Spleen (tissue), 11 donors: Measurements from ENCODE around the gene KANK2. TPM values are rescaled to one million over a fixed set of nuclear protein-coding genes. Genes with fewer than 3 reads are reported as not detected.
"Not testable (repeated sequence)": the region's sequence is repeated elsewhere in the genome, so short reads cannot be mapped to it uniquely, and the experiment has no call there.

Source experiments
- DNase-seq: peaks from one replicate; pipeline ENCODE4 v3.0.0-alpha.2; 2020
- H3K27ac ChIP-seq, 8 donors: fragments of 200-600 bp; sonication (generic) in 7 of 8; 1 replicate in 4 of 8; 2 replicates in 4 of 8; pipeline versions ENCODE4 v1.5.0 to v1.8.0; 2016 to 2021; ENCODE audit warnings: inconsistent platforms in 4 of 8, mild to moderate bottlenecking in 4 of 8, moderate library complexity in 1 of 8
- H3K27me3 ChIP-seq, 7 donors: fragments of 200-600 bp; sonication (generic) in 6 of 7; replicated peaks in 1 of 7; 1 replicate in 4 of 7; 2 replicates in 3 of 7; pipeline versions ENCODE4 v1.5.0 to v1.8.0; 2016 to 2021; ENCODE audit warnings: inconsistent platforms in 3 of 7, mild to moderate bottlenecking in 1 of 7
- H3K36me3 ChIP-seq, 6 donors: fragments of 200-600 bp; sonication (generic) in 5 of 6; 1 replicate in 4 of 6; 2 replicates in 2 of 6; pipeline versions ENCODE4 v1.5.0 to v1.8.0; 2016 to 2021; ENCODE audit warnings: inconsistent platforms in 2 of 6
- H3K4me1 ChIP-seq, 6 donors: fragments of 200-600 bp; sonication (generic) in 5 of 6; 1 replicate in 3 of 6; 2 replicates in 3 of 6; pipeline versions ENCODE4 v1.5.0 to v1.8.0; 2016 to 2021; ENCODE audit warnings: inconsistent platforms in 3 of 6
- H3K4me3 ChIP-seq, 8 donors: fragments of 200-600 bp; sonication (generic) in 7 of 8; 1 replicate in 4 of 8; 2 replicates in 4 of 8; pipeline versions ENCODE4 v1.5.0 to v1.8.0; 2016 to 2021; ENCODE audit warnings: inconsistent platforms in 4 of 8, mild to moderate bottlenecking in 4 of 8, moderate library complexity in 2 of 8
- H3K9me3 ChIP-seq, 8 donors: fragments of 200-600 bp; sonication (generic) in 7 of 8; 1 replicate in 4 of 8; 2 replicates in 4 of 8; pipeline versions ENCODE4 v1.5.0 to v1.8.0; 2016 to 2021; ENCODE audit warnings: inconsistent platforms in 4 of 8
- CTCF ChIP-seq, 11 experiments: fragments of 200-600 bp in 7 of 11; fragments of 450-650 bp in 4 of 11; sonication (generic) in 4 of 11; IDR thresholded peaks in 8 of 11; conservative IDR thresholded peaks in 3 of 11; 1 replicate in 7 of 11; 2 replicates in 4 of 11; pipeline versions ENCODE4 v1.4.0 to v1.8.0; 2016 to 2021; ENCODE audit warnings: antibody characterized with exemption in 11 of 11, inconsistent platforms in 4 of 11, mild to moderate bottlenecking in 1 of 11
- POLR2A ChIP-seq, 3 donors: fragments of 450-650 bp; IDR thresholded peaks; one replicate each; pipeline ENCODE4 v1.5.1; 2017; ENCODE audit warnings: antibody characterized with exemption in 3 of 3, mild to moderate bottlenecking in 1 of 3
- POLR2AphosphoS5 ChIP-seq, 3 donors: sonication (generic); formaldehyde crosslinking; IDR thresholded peaks; one replicate each; pipeline ENCODE4 v1.5.1; 2017; ENCODE audit warnings: antibody characterized with exemption in 3 of 3
- WGBS, 5 donors: extraction: QIAGEN DNeasy Blood & Tissue Kit in 3 of 5; methylation state at CpG; one replicate each; pipeline versions ENCODE4 v1.1.5 to v1.1.7; 2013 to 2018; 5-methylcytosine and 5-hydroxymethylcytosine counted together
- intact Hi-C: fragments of 100-400 bp; cut with DNase I; formaldehyde crosslinking; loops from one replicate; pipeline ENCODE4 v1.15.0; 2023; ENCODE audit warnings: low total_unique reads
- polyA plus RNA-seq, 3 donors: library from polyadenylated mRNA; stranded (reverse); fragments of 200-250 nt; gene quantifications; one replicate each; pipeline ENCODE4 v1.2.1, GENCODE V29; 2013
- total RNA-seq, 7 donors: library from RNA; depleted of rRNA in 3 of 7; stranded (reverse); fragments of >200 nt in 3 of 7; fragmentation: NEBNext Ultra II Directional in 4 of 7; extraction: Animal tissue kit (Norgen Biotek cat#: 25700) in 4 of 7; gene quantifications; one replicate each; pipeline versions ENCODE4 v1.1.0 to v1.2.1, GENCODE V29; 2016 to 2021
- donor health status: healthy with polysubstance abuse.
- donor health status: DM: no; HTN: no; CAD: no; lungs with moderate emphysema.
- donor health status: DM: no; HTN: no; CAD: no.
- donor health status: Bipolar disorder and iron deficiency.
- donor health status: healthy.
- donor health status: DM: no; HTN: no; CAD: no.
- donor health status: DM: yes; HTN: yes; CAD: no.

Gene KANK2
- total and polyA plus RNA-seq, 10 donors = 16.3 to 144 (median 84.5) TPM

GRCh38 chr19:11181488-11181887 is 15.9 kb downstream of the KANK2 start:
- no peak for DNase-seq
- Histone ChIP-seq H3K4me1 (peaks cover 5 to 36% (median 18%) of the 10 kb centered on the region in 6 donors), H3K27me3 (peaks cover 0 to 16% (median 0%) of the 10 kb centered on the region in 7 donors), H3K9me3 (peaks cover 0 to 3% (median 0%) of the 10 kb centered on the region in 8 donors), H3K36me3 (peaks cover 0 to 42% (median 3%) of the 10 kb centered on the region in 6 donors), H3K4me3 (no peak overlapping the region), H3K27ac (no peak overlapping the region)
- TF ChIP-seq POLR2AphosphoS5 (IDR thresholded peaks at IDR 0.05) (no peak), CTCF (IDR thresholded peaks at IDR 0.05 in 8 of 11, conservative IDR thresholded peaks at IDR 0.05 in 3 of 11) (no peak), POLR2A (IDR thresholded peaks at IDR 0.05) (no peak)
- 84 to 93% (median 86%) methylated on average over 4 of the region's 4 CpGs for WGBS, 5 donors
- intact Hi-C loops = no loop called here

GRCh38 chr19:11180975-11181374 is 16.4 kb downstream of the KANK2 start:
- H3K36me3 ChIP-seq = peaks cover 0 to 42% (median 3%) of the 10 kb centered on the region in 6 donors
- peak overlapping the region in 2 of 8 donors; percentile 17 to 33 for H3K27ac ChIP-seq
- H3K9me3 ChIP-seq, DNase-seq, H3K4me3 ChIP-seq, intact Hi-C loops: not testable (repeated sequence)
- H3K27me3 ChIP-seq = peaks cover 0 to 16% (median 0%) of the 10 kb centered on the region in 7 donors
- H3K4me1 ChIP-seq = peaks cover 5 to 36% (median 18%) of the 10 kb centered on the region in 6 donors
- WGBS, 5 donors = 86 to 92% (median 87%) methylated on average over 8 of the region's 8 CpGs

- Histone ChIP-seq H3K36me3 (peaks cover 0 to 42% (median 3%) of the 10 kb centered on the region in 6 donors), H3K4me3 (no peak overlapping the region), H3K27ac (peak overlapping the region in 4 of 8 donors; percentile 17 to 33 (median 24)), H3K4me1 (peaks cover 5 to 36% (median 18%) of the 10 kb centered on the region in 6 donors), H3K27me3 (peaks cover 0 to 16% (median 0%) of the 10 kb centered on the region in 7 donors), H3K9me3 (peaks cover 0 to 3% (median 0%) of the 10 kb centered on the region in 8 donors)
- TF ChIP-seq POLR2A (IDR thresholded peaks at IDR 0.05) = no peak
- no peak for TF ChIP-seq CTCF (IDR thresholded peaks at IDR 0.05 in 8 of 11, conservative IDR thresholded peaks at IDR 0.05 in 3 of 11)
- intact Hi-C loops = no loop called here
- 64 to 81% (median 69%) methylated on average over 8 of the region's 8 CpGs for WGBS, 5 donors
- DNase-seq = no peak
These were observed 17.0 kb downstream of the KANK2 start for GRCh38 chr19:11180346-11180745.

GRCh38 chr19:11179716-11180297 is 17.5 kb downstream of the KANK2 start:
- Histone ChIP-seq H3K9me3 (peaks cover 0 to 3% (median 0%) of the 10 kb centered on the region in 8 donors), H3K27ac (peak overlapping the region in 4 of 8 donors; percentile 17 to 47 (median 32)), H3K36me3 (peaks cover 0 to 40% (median 3%) of the 10 kb centered on the region in 6 donors), H3K4me3 (peak overlapping the region in 1 of 8 donors; percentile 38), H3K27me3 (peaks cover 0 to 16% (median 0%) of the 10 kb centered on the region in 7 donors), H3K4me1 (peaks cover 5 to 32% (median 18%) of the 10 kb centered on the region in 6 donors)
- TF ChIP-seq POLR2AphosphoS5 (IDR thresholded peaks at IDR 0.05) = peak in 1 of 3 donors; percentile 18
- no peak for TF ChIP-seq CTCF (IDR thresholded peaks at IDR 0.05 in 8 of 11, conservative IDR thresholded peaks at IDR 0.05 in 3 of 11)
- intact Hi-C loops = no loop called here
- WGBS, 5 donors = 35 to 45% (median 40%) methylated on average over 11 of the region's 11 CpGs
- DNase-seq = no peak

GRCh38 chr19:11179145-11179465 is 18.2 kb downstream of the KANK2 start:
- H3K9me3 ChIP-seq, intact Hi-C loops, DNase-seq, H3K4me3 ChIP-seq: not testable (repeated sequence)
- Histone ChIP-seq H3K36me3 (peaks cover 0 to 45% (median 6%) of the 10 kb centered on the region in 6 donors), H3K4me1 (peaks cover 5 to 27% (median 18%) of the 10 kb centered on the region in 6 donors), H3K27ac (peak overlapping the region in 1 of 8 donors; percentile 33), H3K27me3 (peaks cover 0 to 16% (median 0%) of the 10 kb centered on the region in 7 donors)
- 74 to 86% (median 85%) methylated on average over 9 of the region's 9 CpGs for WGBS, 5 donors
